GF-D8 (cell line): ENCODE measurements around the gene EXD2.
"Not testable (repeated sequence)": the region's sequence is repeated elsewhere in the genome, so short reads cannot be mapped to it uniquely, and the experiment has no call there.

ENCODE experiments used
- DNase-seq: peaks from one replicate; lab custom pipeline; 2025; lab: John Stamatoyannopoulos, UW

The EXD2 gene

GRCh38 chr14:69249603-69250002 lies 58.3 kb downstream of the EXD2 start:
- DNase-seq, result no peak

- no peak for DNase-seq
These were observed 61.6 kb downstream of the EXD2 start for GRCh38 chr14:69252851-69253250.

GRCh38 chr14:69259168-69259526 lies 67.8 kb downstream of the EXD2 start:
- DNase-seq, result no peak

GRCh38 chr14:69259527-69260189 lies 68.4 kb downstream of the EXD2 start, which contains the start of gene GALNT16:
TSS of gene GALNT16 (plus strand) at chr14:69260158. CDS start at chr14:69260291, 133 bp downstream.
- DNase-seq, result no peak

- no peak for DNase-seq
These were observed 69.0 kb downstream of the EXD2 start for GRCh38 chr14:69260190-69260860.

GRCh38 chr14:69260861-69261564 lies 69.7 kb downstream of the EXD2 start:
- DNase-seq, result no peak

GRCh38 chr14:69261761-69262331 lies 70.5 kb downstream of the EXD2 start:
- no peak for DNase-seq

- DNase-seq, result no peak
These were observed 71.2 kb downstream of the EXD2 start for GRCh38 chr14:69262516-69262915.

- DNase-seq, result no peak
These were observed 72.1 kb downstream of the EXD2 start for GRCh38 chr14:69263364-69263763.

- DNase-seq, result no peak
These were observed 72.5 kb downstream of the EXD2 start for GRCh38 chr14:69263771-69264170.

GRCh38 chr14:69266572-69267345 lies 75.5 kb downstream of the EXD2 start:
- no peak for DNase-seq

- no peak for DNase-seq
These were observed 76.2 kb downstream of the EXD2 start for GRCh38 chr14:69267492-69267891.

GRCh38 chr14:69268223-69268622 lies 76.9 kb downstream of the EXD2 start:
- no peak for DNase-seq

- no peak for DNase-seq
These were observed 77.5 kb downstream of the EXD2 start for GRCh38 chr14:69268763-69269162.

GRCh38 chr14:69269381-69269780 lies 78.1 kb downstream of the EXD2 start:
- DNase-seq, result no peak

GRCh38 chr14:69270097-69270496 lies 78.8 kb downstream of the EXD2 start:
- DNase-seq, result no peak

GRCh38 chr14:69270795-69271708 lies 79.8 kb downstream of the EXD2 start:
- DNase-seq, result no peak

- no peak for DNase-seq
These were observed 83.0 kb downstream of the EXD2 start for GRCh38 chr14:69274321-69274720.

GRCh38 chr14:69275331-69275730 lies 84.0 kb downstream of the EXD2 start:
- no peak for DNase-seq

GRCh38 chr14:69277356-69277755 lies 86.1 kb downstream of the EXD2 start:
- not testable (repeated sequence) for DNase-seq

GRCh38 chr14:69280746-69281291 lies 89.5 kb downstream of the EXD2 start:
- no peak for DNase-seq
